Hepatocyte (in vitro differentiated cells): ENCODE data around the gene CLRN2.

Source experiments
- CTCF ChIP-seq: fragments of 200-600 bp; sonication (generic); IDR thresholded peaks from 2 replicates; pipeline ENCODE4 v1.5.1; 2016; ENCODE audit warnings: antibody characterized with exemption, mild to moderate bottlenecking; ENCODE audit not compliant: poor library complexity
- EZH2 ChIP-seq: fragments of 200-600 bp; sonication (generic); IDR thresholded peaks from 2 replicates; pipeline ENCODE4 v1.6.1; 2016; ENCODE audit warnings: antibody characterized with exemption, mild to moderate bottlenecking, borderline replicate concordance

GRCh38 chr4:17512973-17513665 lies 1.8 kb upstream of the CLRN2 start:
- no peak for TF ChIP-seq CTCF
- no peak for TF ChIP-seq EZH2
